OCI-LY3 (cell line): Measurements from ENCODE around the gene HORMAD2.

ENCODE experiments used
- H2AFZ ChIP-seq: fragments of 200-600, 300-600 bp; shearing (Covaris generic); 2 replicates; pipeline ENCODE4 v1.6.0; 2014; ENCODE audit warnings: antibody characterized with exemption, low read depth, low read length
- H3K27ac ChIP-seq: fragments of 200-600, 300-600 bp; sonication (generic); 2 replicates; pipeline ENCODE4 v1.5.1; 2014; ENCODE audit warnings: mild to moderate bottlenecking, low read length, moderate library complexity, mixed read lengths
- H3K27me3 ChIP-seq: fragments of 200-600, 300-600 bp; sonication (generic); 2 replicates; pipeline ENCODE4 v1.6.1; 2014; ENCODE audit warnings: low read depth, low read length, mixed read lengths
- H3K36me3 ChIP-seq: fragments of 200-600, 300-600 bp; sonication (generic); replicated peaks from 2 replicates; pipeline ENCODE3; 2014; ENCODE audit warnings: low read depth, low read length, mixed read lengths
- H3K4me1 ChIP-seq: fragments of 300-600, 200-600 bp; sonication (generic); 2 replicates; pipeline ENCODE4 v1.6.1; 2014; ENCODE audit warnings: low read length, mixed read lengths
- H3K4me2 ChIP-seq: fragments of 200-600, 300-600 bp; sonication (generic); 2 replicates; pipeline ENCODE4 v1.6.1; 2014; ENCODE audit warnings: low read length, mixed read lengths
- H3K4me3 ChIP-seq: fragments of 300-600, 200-600 bp; sonication (generic); 2 replicates; pipeline ENCODE4 v1.5.1; 2014; ENCODE audit warnings: antibody characterized with exemption, mild to moderate bottlenecking, low read length, moderate library complexity
- H3K79me2 ChIP-seq: fragments of 300-600, 200-600 bp; shearing (Covaris generic); 2 replicates; pipeline ENCODE4 v1.6.1; 2014; ENCODE audit warnings: mild to moderate bottlenecking, low read length, mixed read lengths
- H3K9ac ChIP-seq: fragments of 300-600, 200-600 bp; shearing (Covaris generic); 2 replicates; pipeline ENCODE4 v1.6.0; 2014; ENCODE audit warnings: mild to moderate bottlenecking, low read length, moderate library complexity
- H3K9me3 ChIP-seq: fragments of 200-600, 300-600 bp; shearing (Covaris generic); 2 replicates; pipeline ENCODE4 v1.6.1; 2014; ENCODE audit warnings: low read length, mixed read lengths; ENCODE audit not compliant: insufficient read depth
- H4K20me1 ChIP-seq: fragments of 200-600, 300-600 bp; sonication (generic); 2 replicates; pipeline ENCODE4 v1.6.1; 2016; ENCODE audit warnings: low read length, mixed read lengths; ENCODE audit not compliant: insufficient read depth
- CTCF ChIP-seq: fragments of 200-600, 300-600 bp; sonication (generic); IDR thresholded peaks from 2 replicates; pipeline ENCODE4 v1.5.1; 2014; ENCODE audit warnings: antibody characterized with exemption, low read length, low read depth
- EZH2phosphoT487 ChIP-seq: fragments of 200-600 bp; shearing (Covaris generic); IDR thresholded peaks from 2 replicates; pipeline ENCODE4 v1.6.1; 2018; ENCODE audit warnings: antibody characterized with exemption, mixed run types, low read depth

The HORMAD2 gene

GRCh38 chr22:30123463-30123862 lies 43.2 kb downstream of the HORMAD2 start:
- no peak overlapping the region for H2AFZ ChIP-seq
- H3K36me3 ChIP-seq: no peaks in the 10 kb centered on the region
- TF ChIP-seq CTCF (no peak), EZH2phosphoT487 (no peak)
- peaks cover 6% of the 10 kb centered on the region; the same call in 1 of the 2 replicates for H3K27me3 ChIP-seq
- H3K4me1 ChIP-seq: peaks cover 12% of the 10 kb centered on the region
- H3K27ac ChIP-seq: no peak overlapping the region
- no peak overlapping the region for H3K9ac ChIP-seq
- H3K9me3 ChIP-seq: no peaks in the 10 kb centered on the region
- no peaks in the 10 kb centered on the region for H4K20me1 ChIP-seq
- no peak overlapping the region for H3K4me3 ChIP-seq
- H3K4me2 ChIP-seq: no peak overlapping the region
- H3K79me2 ChIP-seq: no peaks in the 10 kb centered on the region

- Histone ChIP-seq H3K4me2 (no peak overlapping the region), H3K9me3 (no peaks in the 10 kb centered on the region), H3K27me3 (no peaks in the 10 kb centered on the region), H3K36me3 (no peaks in the 10 kb centered on the region), H3K4me1 (peaks cover under 1% of the 10 kb centered on the region), H3K79me2 (no peaks in the 10 kb centered on the region), H3K4me3 (no peak overlapping the region), H2AFZ (no peak overlapping the region), H3K9ac (no peak overlapping the region), H3K27ac (no peak overlapping the region), H4K20me1 (no peaks in the 10 kb centered on the region)
- no peak for TF ChIP-seq CTCF
- TF ChIP-seq EZH2phosphoT487: no peak
Observed at GRCh38 chr22:30127749-30128166, 47.5 kb downstream of the HORMAD2 start.

GRCh38 chr22:30128511-30128910 lies 48.2 kb downstream of the HORMAD2 start:
- no peak overlapping the region for H2AFZ ChIP-seq
- H3K4me3 ChIP-seq: no peak overlapping the region
- no peak overlapping the region for H3K9ac ChIP-seq
- H3K4me1 ChIP-seq: no peaks in the 10 kb centered on the region
- H3K27me3 ChIP-seq: no peaks in the 10 kb centered on the region
- TF ChIP-seq EZH2phosphoT487: no peak
- no peak for TF ChIP-seq CTCF
- H3K4me2 ChIP-seq: no peak overlapping the region
- no peaks in the 10 kb centered on the region for H4K20me1 ChIP-seq
- no peaks in the 10 kb centered on the region for H3K9me3 ChIP-seq
- no peaks in the 10 kb centered on the region for H3K79me2 ChIP-seq
- no peaks in the 10 kb centered on the region for H3K36me3 ChIP-seq
- no peak overlapping the region for H3K27ac ChIP-seq

GRCh38 chr22:30129636-30130035 lies 49.4 kb downstream of the HORMAD2 start:
- H3K9ac ChIP-seq: no peak overlapping the region
- H3K4me1 ChIP-seq: no peaks in the 10 kb centered on the region
- no peaks in the 10 kb centered on the region for H3K36me3 ChIP-seq
- no peaks in the 10 kb centered on the region for H4K20me1 ChIP-seq
- H3K27me3 ChIP-seq: no peaks in the 10 kb centered on the region
- H3K9me3 ChIP-seq: no peaks in the 10 kb centered on the region
- H3K4me2 ChIP-seq: no peak overlapping the region
- no peak overlapping the region for H2AFZ ChIP-seq
- H3K4me3 ChIP-seq: no peak overlapping the region
- TF ChIP-seq CTCF: no peak
- no peak for TF ChIP-seq EZH2phosphoT487
- no peaks in the 10 kb centered on the region for H3K79me2 ChIP-seq
- no peak overlapping the region for H3K27ac ChIP-seq
